ENCODE data around the gene MEST. TPM values are rescaled to one million over a fixed set of nuclear protein-coding genes. Genes with fewer than 3 reads are reported as not detected.

MEST gene
- polyA plus RNA-seq, 1 of the 3 experiments (the other 2 are of a cell fraction) = 36.7 TPM

- TF ChIP-seq USF1 (IDR thresholded peaks at IDR 0.05; ENCODE audit: borderline replicate concordance, low read depth) = no peak
These were observed 18.6 kb upstream of the MEST start (continued) for GRCh38 chr7:130473289-130473688.

GRCh38 chr7:130473876-130474275 is 18.0 kb upstream of the MEST start:
- ChIA-PET POLR2A (no interaction called here), CTCF (no interaction called here)
- Histone ChIP-seq H3K9me3 (peaks cover 8% of the 10 kb centered on the region; the same call in 1 of the 2 replicates), H3K9me2 (no peaks in the 10 kb centered on the region), H3K36me3 (replicated peaks in 1 of 2; ENCODE audit: control insufficient read depth in 1 of 2, insufficient read depth in 2 of 2, low read length in 1 of 2) (no peaks in the 10 kb centered on the region), H2AFZ (ENCODE audit: low read depth) (no peak overlapping the region), H3K27me3 (ENCODE audit: insufficient read depth) (no peaks in the 10 kb centered on the region), H3K4me2 (no peak overlapping the region), H3K4me1 (ENCODE audit: control insufficient read depth in 1 of 2, insufficient read depth in 2 of 2, low read depth in 1 of 2, low read length in 1 of 2) (no peaks in the 10 kb centered on the region; a peak in 1 of 4 replicates), H3K9ac (no peak overlapping the region), H3K27ac (ENCODE audit: low read depth in 2 of 2, low read length in 1 of 2) (no peak overlapping the region), H4K20me1 (ENCODE audit: insufficient read depth) (no peaks in the 10 kb centered on the region), H3K79me2 (ENCODE audit: insufficient read depth) (no peaks in the 10 kb centered on the region), H3F3A (replicated peaks; ENCODE audit: insufficient read depth) (no peaks in the 10 kb centered on the region), H3K4me3 (ENCODE audit: low read depth in 2 of 2, low read length in 1 of 2) (no peak overlapping the region)
- 89% methylated on average over 4 of the region's 4 CpGs for WGBS (ENCODE audit: low lambda C conversion rate)
- DNase-seq = no peak
- no peak for TF ChIP-seq RAD21 (IDR thresholded peaks at IDR 0.05; ENCODE audit: low read length)
- TF ChIP-seq, protein P1, sequence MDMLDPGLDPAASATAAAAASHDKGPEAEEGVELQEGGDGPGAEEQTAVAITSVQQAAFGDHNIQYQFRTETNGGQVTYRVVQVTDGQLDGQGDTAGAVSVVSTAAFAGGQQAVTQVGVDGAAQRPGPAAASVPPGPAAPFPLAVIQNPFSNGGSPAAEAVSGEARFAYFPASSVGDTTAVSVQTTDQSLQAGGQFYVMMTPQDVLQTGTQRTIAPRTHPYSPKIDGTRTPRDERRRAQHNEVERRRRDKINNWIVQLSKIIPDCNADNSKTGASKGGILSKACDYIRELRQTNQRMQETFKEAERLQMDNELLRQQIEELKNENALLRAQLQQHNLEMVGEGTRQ (IDR thresholded peaks at IDR 0.05; ENCODE audit: borderline replicate concordance, low read depth, low read length) = no peak
- TF ChIP-seq NFIC (IDR thresholded peaks at IDR 0.05; ENCODE audit: borderline replicate concordance) = no peak
- no peak for TF ChIP-seq REST (IDR thresholded peaks at IDR 0.05; ENCODE audit: low read depth, low read length)
- no peak for TF ChIP-seq RFX5 (IDR thresholded peaks at IDR 0.05; ENCODE audit: low read length)
- no peak for TF ChIP-seq IRF3 (IDR thresholded peaks at IDR 0.05; ENCODE audit: low read depth, low read length)
- TF ChIP-seq TEAD4 (IDR thresholded peaks at IDR 0.05; ENCODE audit: borderline replicate concordance, insufficient read depth) = no peak
- no peak for TF ChIP-seq YY1 (IDR thresholded peaks at IDR 0.05; ENCODE audit: low read depth)
- no peak for TF ChIP-seq PBX3 (IDR thresholded peaks at IDR 0.05)
- no peak for TF ChIP-seq POLR2AphosphoS5 (IDR thresholded peaks at IDR 0.05; ENCODE audit: low read depth, low read length)
- no peak for TF ChIP-seq SIN3A (IDR thresholded peaks at IDR 0.05; ENCODE audit: borderline replicate concordance, low read depth, low read length)
- TF ChIP-seq TCF12 (IDR thresholded peaks at IDR 0.05) = no peak
- TF ChIP-seq GATA2 (CRISPR knock-in tag; IDR thresholded peaks at IDR 0.05) = no peak
- no peak for TF ChIP-seq FOXJ3 (CRISPR knock-in tag; IDR thresholded peaks at IDR 0.05)
- no peak for TF ChIP-seq RXRA (IDR thresholded peaks at IDR 0.05; ENCODE audit: borderline replicate concordance, low read depth)

Data from SK-N-SH (cell line).